GM23338 (cell line): ENCODE results near the gene LRFN4.

ENCODE experiments used
- CREB1 ChIP-seq: fragments of 250-450 bp; sonication (Bioruptor Pico); IDR thresholded peaks from 2 replicates; pipeline ENCODE4 v1.5.0; 2020; ENCODE audit warnings: low read depth, mild to moderate bottlenecking, moderate library complexity
- EZH2 ChIP-seq: fragments of 200-600 bp; sonication (generic); IDR thresholded peaks from one replicate; pipeline ENCODE4 v1.8.0; 2017; ENCODE audit warnings: antibody characterized with exemption, mild to moderate bottlenecking, low read depth; ENCODE audit not compliant: unreplicated experiment
- EZH2phosphoT487 ChIP-seq: fragments of 200-600 bp; sonication (generic); IDR thresholded peaks from one replicate; pipeline ENCODE4 v1.8.1; 2018; ENCODE audit warnings: antibody characterized with exemption; ENCODE audit not compliant: unreplicated experiment
- JUNB ChIP-seq: IDR thresholded peaks from one replicate; pipeline ENCODE4 v1.6.1; 2016; ENCODE audit warnings: antibody characterized with exemption; ENCODE audit not compliant: unreplicated experiment
- NANOG ChIP-seq: IDR thresholded peaks from 2 replicates; pipeline ENCODE4 v1.6.1; 2016; ENCODE audit warnings: antibody characterized with exemption, borderline replicate concordance
- POLR2AphosphoS5 ChIP-seq: IDR thresholded peaks from 2 replicates; pipeline ENCODE4 v1.6.1; 2016; ENCODE audit warnings: antibody characterized with exemption, low read depth
- STAT1 ChIP-seq: IDR thresholded peaks from one replicate; pipeline ENCODE4 v1.6.1; 2016; ENCODE audit warnings: antibody characterized with exemption; ENCODE audit not compliant: unreplicated experiment
- ZNF114 ChIP-seq: fragments of 250-450 bp; sonication (Bioruptor Pico); IDR thresholded peaks from 2 replicates; pipeline ENCODE4 v1.5.0; 2020; ENCODE audit warnings: mild to moderate bottlenecking, moderate library complexity
- ZNF331 ChIP-seq: fragments of 250-450 bp; sonication (Bioruptor Pico); IDR thresholded peaks from 2 replicates; pipeline ENCODE4 v1.5.0; 2020; ENCODE audit warnings: low read depth, mild to moderate bottlenecking, moderate library complexity
- TF ChIP-seq, protein P1 (sequence below), 2 experiments: fragments of 200-600 bp in 1 of 2; sonication (generic) in 1 of 2; conservative IDR thresholded peaks; 2 replicates each; pipeline versions ENCODE4 v1.5.1 to v1.6.1; 2016 to 2017; ENCODE audit warnings: antibody characterized with exemption in 2 of 2, low read depth in 2 of 2, mild to moderate bottlenecking in 2 of 2, moderate library complexity in 1 of 2
- TF ChIP-seq, protein P2 (sequence below): IDR thresholded peaks from one replicate; pipeline ENCODE4 v1.6.1; 2018; ENCODE audit warnings: antibody characterized with exemption; ENCODE audit not compliant: unreplicated experiment
- TF ChIP-seq, protein P3 (sequence below): IDR thresholded peaks from 2 replicates; pipeline ENCODE4 v1.6.1; 2016; ENCODE audit warnings: antibody characterized with exemption
- TF ChIP-seq, protein P4 (sequence below): fragments of 250-450 bp; sonication (Bioruptor Pico); IDR thresholded peaks from 2 replicates; pipeline ENCODE4 v1.5.0; 2020; ENCODE audit warnings: mild to moderate bottlenecking, moderate library complexity

DNA sequence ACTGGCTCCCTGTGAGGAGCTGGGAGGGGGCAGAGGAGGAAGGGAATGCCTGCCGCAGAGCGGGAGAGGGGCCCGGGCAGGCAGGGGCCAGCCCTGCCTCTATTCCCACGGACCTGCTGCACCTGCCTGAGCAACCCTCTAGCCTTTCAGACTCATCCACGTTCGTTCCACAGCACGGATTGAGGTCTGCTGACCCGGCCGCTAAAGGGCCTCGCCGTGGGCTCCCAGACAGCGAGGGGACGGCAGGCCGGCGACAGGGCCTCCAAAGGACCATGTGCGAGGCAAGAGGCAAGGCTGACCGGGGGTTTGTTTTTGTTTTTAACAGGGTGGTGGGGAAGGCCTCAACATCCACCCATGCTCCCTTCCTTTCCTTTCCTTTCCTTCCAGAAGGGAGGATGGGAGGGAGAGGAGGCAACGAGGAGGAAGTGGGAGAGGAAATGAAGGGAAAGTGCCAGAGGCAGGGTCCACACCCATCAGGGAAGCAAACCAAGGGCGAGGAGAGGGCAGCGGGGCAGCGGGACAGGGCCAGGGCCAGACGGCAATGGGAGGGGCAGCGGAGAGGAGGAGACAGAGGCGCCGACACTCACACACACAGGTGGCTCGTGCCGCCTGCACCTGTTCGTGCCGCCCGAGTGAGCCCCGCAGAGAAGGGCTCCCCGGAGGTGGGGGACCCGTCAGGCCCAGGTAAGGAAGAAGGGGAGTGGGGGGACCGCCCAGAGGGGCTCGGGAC, 7.5 kb downstream of the LRFN4 start:
- no peak for TF ChIP-seq POLR2AphosphoS5
- TF ChIP-seq, protein P1, sequence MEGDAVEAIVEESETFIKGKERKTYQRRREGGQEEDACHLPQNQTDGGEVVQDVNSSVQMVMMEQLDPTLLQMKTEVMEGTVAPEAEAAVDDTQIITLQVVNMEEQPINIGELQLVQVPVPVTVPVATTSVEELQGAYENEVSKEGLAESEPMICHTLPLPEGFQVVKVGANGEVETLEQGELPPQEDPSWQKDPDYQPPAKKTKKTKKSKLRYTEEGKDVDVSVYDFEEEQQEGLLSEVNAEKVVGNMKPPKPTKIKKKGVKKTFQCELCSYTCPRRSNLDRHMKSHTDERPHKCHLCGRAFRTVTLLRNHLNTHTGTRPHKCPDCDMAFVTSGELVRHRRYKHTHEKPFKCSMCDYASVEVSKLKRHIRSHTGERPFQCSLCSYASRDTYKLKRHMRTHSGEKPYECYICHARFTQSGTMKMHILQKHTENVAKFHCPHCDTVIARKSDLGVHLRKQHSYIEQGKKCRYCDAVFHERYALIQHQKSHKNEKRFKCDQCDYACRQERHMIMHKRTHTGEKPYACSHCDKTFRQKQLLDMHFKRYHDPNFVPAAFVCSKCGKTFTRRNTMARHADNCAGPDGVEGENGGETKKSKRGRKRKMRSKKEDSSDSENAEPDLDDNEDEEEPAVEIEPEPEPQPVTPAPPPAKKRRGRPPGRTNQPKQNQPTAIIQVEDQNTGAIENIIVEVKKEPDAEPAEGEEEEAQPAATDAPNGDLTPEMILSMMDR (conservative IDR thresholded peaks at IDR 0.05; ENCODE audit: low read depth in 2 of 2), result no peak
- TF ChIP-seq, protein P2, sequence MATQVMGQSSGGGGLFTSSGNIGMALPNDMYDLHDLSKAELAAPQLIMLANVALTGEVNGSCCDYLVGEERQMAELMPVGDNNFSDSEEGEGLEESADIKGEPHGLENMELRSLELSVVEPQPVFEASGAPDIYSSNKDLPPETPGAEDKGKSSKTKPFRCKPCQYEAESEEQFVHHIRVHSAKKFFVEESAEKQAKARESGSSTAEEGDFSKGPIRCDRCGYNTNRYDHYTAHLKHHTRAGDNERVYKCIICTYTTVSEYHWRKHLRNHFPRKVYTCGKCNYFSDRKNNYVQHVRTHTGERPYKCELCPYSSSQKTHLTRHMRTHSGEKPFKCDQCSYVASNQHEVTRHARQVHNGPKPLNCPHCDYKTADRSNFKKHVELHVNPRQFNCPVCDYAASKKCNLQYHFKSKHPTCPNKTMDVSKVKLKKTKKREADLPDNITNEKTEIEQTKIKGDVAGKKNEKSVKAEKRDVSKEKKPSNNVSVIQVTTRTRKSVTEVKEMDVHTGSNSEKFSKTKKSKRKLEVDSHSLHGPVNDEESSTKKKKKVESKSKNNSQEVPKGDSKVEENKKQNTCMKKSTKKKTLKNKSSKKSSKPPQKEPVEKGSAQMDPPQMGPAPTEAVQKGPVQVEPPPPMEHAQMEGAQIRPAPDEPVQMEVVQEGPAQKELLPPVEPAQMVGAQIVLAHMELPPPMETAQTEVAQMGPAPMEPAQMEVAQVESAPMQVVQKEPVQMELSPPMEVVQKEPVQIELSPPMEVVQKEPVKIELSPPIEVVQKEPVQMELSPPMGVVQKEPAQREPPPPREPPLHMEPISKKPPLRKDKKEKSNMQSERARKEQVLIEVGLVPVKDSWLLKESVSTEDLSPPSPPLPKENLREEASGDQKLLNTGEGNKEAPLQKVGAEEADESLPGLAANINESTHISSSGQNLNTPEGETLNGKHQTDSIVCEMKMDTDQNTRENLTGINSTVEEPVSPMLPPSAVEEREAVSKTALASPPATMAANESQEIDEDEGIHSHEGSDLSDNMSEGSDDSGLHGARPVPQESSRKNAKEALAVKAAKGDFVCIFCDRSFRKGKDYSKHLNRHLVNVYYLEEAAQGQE, result no peak
- no peak for TF ChIP-seq CREB1 (CRISPR knock-in tag)
- no peak for TF ChIP-seq EZH2
- no peak for TF ChIP-seq EZH2phosphoT487
- no peak for TF ChIP-seq JUNB
- TF ChIP-seq NANOG, result no peak
- TF ChIP-seq, protein P3, sequence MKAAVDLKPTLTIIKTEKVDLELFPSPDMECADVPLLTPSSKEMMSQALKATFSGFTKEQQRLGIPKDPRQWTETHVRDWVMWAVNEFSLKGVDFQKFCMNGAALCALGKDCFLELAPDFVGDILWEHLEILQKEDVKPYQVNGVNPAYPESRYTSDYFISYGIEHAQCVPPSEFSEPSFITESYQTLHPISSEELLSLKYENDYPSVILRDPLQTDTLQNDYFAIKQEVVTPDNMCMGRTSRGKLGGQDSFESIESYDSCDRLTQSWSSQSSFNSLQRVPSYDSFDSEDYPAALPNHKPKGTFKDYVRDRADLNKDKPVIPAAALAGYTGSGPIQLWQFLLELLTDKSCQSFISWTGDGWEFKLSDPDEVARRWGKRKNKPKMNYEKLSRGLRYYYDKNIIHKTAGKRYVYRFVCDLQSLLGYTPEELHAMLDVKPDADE, result no peak
- TF ChIP-seq ZNF114, result no peak
- no peak for TF ChIP-seq ZNF331 (CRISPR knock-in tag)
- TF ChIP-seq STAT1, result no peak
- TF ChIP-seq, protein P4, sequence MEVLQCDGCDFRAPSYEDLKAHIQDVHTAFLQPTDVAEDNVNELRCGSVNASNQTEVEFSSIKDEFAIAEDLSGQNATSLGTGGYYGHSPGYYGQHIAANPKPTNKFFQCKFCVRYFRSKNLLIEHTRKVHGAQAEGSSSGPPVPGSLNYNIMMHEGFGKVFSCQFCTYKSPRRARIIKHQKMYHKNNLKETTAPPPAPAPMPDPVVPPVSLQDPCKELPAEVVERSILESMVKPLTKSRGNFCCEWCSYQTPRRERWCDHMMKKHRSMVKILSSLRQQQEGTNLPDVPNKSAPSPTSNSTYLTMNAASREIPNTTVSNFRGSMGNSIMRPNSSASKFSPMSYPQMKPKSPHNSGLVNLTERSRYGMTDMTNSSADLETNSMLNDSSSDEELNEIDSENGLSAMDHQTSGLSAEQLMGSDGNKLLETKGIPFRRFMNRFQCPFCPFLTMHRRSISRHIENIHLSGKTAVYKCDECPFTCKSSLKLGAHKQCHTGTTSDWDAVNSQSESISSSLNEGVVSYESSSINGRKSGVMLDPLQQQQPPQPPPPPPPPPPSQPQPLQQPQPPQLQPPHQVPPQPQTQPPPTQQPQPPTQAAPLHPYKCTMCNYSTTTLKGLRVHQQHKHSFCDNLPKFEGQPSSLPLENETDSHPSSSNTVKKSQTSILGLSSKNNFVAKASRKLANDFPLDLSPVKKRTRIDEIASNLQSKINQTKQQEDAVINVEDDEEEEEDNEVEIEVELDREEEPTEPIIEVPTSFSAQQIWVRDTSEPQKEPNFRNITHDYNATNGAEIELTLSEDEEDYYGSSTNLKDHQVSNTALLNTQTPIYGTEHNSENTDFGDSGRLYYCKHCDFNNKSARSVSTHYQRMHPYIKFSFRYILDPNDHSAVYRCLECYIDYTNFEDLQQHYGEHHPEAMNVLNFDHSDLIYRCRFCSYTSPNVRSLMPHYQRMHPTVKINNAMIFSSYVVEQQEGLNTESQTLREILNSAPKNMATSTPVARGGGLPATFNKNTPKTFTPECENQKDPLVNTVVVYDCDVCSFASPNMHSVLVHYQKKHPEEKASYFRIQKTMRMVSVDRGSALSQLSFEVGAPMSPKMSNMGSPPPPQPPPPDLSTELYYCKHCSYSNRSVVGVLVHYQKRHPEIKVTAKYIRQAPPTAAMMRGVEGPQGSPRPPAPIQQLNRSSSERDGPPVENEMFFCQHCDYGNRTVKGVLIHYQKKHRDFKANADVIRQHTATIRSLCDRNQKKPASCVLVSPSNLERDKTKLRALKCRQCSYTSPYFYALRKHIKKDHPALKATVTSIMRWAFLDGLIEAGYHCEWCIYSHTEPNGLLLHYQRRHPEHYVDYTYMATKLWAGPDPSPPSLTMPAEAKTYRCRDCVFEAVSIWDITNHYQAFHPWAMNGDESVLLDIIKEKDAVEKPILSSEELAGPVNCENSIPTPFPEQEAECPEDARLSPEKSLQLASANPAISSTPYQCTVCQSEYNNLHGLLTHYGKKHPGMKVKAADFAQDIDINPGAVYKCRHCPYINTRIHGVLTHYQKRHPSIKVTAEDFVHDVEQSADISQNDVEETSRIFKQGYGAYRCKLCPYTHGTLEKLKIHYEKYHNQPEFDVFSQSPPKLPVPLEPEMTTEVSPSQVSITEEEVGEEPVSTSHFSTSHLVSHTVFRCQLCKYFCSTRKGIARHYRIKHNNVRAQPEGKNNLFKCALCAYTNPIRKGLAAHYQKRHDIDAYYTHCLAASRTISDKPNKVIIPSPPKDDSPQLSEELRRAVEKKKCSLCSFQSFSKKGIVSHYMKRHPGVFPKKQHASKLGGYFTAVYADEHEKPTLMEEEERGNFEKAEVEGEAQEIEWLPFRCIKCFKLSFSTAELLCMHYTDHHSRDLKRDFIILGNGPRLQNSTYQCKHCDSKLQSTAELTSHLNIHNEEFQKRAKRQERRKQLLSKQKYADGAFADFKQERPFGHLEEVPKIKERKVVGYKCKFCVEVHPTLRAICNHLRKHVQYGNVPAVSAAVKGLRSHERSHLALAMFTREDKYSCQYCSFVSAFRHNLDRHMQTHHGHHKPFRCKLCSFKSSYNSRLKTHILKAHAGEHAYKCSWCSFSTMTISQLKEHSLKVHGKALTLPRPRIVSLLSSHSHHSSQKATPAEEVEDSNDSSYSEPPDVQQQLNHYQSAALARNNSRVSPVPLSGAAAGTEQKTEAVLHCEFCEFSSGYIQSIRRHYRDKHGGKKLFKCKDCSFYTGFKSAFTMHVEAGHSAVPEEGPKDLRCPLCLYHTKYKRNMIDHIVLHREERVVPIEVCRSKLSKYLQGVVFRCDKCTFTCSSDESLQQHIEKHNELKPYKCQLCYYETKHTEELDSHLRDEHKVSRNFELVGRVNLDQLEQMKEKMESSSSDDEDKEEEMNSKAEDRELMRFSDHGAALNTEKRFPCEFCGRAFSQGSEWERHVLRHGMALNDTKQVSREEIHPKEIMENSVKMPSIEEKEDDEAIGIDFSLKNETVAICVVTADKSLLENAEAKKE (CRISPR knock-in tag), result no peak
